Common myeloid progenitor, CD34-positive (primary cell): ENCODE measurements around the gene OVOL2.
A peak's percentile ranks its signal among the peaks of the same experiment; 100 is the strongest.

ENCODE experiments used
- CTCF ChIA-PET: fragments of 350-600 bp; sonication (Branson Sonifier 250); formaldehyde crosslinking; loops from one replicate; lab custom pipeline; 2021; ENCODE audit warnings: antibody characterized with exemption; lab: Charles Lee
- POLR2A ChIA-PET: fragments of 350-600 bp; sonication (Branson Sonifier 250); formaldehyde crosslinking; loops from one replicate; lab custom pipeline; 2021; ENCODE audit warnings: antibody characterized with exemption; lab: Charles Lee
- DNase-seq, 3 donors: peaks; one replicate each; pipeline versions ENCODE4 v3.0.0 to v3.0.0-alpha.2; 2013
- H3K27ac ChIP-seq, 2 experiments: 1 replicate in 1 of 2; 2 replicates in 1 of 2; pipeline ENCODE4 v1.7.0; 2013; ENCODE audit warnings: inconsistent platforms in 2 of 2, low read length in 2 of 2, mild to moderate bottlenecking in 2 of 2, low read depth in 1 of 2, moderate library complexity in 1 of 2; ENCODE audit not compliant: severe bottlenecking in 2 of 2, insufficient read depth in 1 of 2, poor library complexity in 1 of 2
- H3K27me3 ChIP-seq, 5 experiments: replicated peaks in 2 of 5; 1 replicate in 3 of 5; 2 replicates in 2 of 5; pipeline versions ENCODE4 v1.6.1 to v1.7.0; 2013; ENCODE audit warnings: low read length in 4 of 5, mild to moderate bottlenecking in 2 of 5, moderate library complexity in 2 of 5, inconsistent platforms in 1 of 5; ENCODE audit not compliant: insufficient read depth in 5 of 5, control insufficient read depth in 4 of 5
- H3K36me3 ChIP-seq, 4 experiments: 1 replicate in 2 of 4; 2 replicates in 2 of 4; pipeline versions ENCODE4 v1.6.1 to v1.7.0; 2013; ENCODE audit warnings: low read length in 3 of 4, control low read depth in 1 of 4, mild to moderate bottlenecking in 1 of 4; ENCODE audit not compliant: control insufficient read depth in 4 of 4, insufficient read depth in 4 of 4
- H3K4me1 ChIP-seq, 4 experiments: 1 replicate in 3 of 4; 2 replicates in 1 of 4; pipeline versions ENCODE4 v1.6.1 to v1.7.1; 2013; ENCODE audit warnings: low read length in 3 of 4, mild to moderate bottlenecking in 3 of 4, control low read depth in 1 of 4, inconsistent platforms in 1 of 4, moderate library complexity in 1 of 4; ENCODE audit not compliant: control insufficient read depth in 4 of 4, insufficient read depth in 4 of 4; ENCODE audit errors: control extremely low read depth in 1 of 4
- H3K4me3 ChIP-seq, 7 experiments: 1 replicate in 4 of 7; 2 replicates in 3 of 7; pipeline versions ENCODE4 v1.5.1 to v1.7.0; 2013; ENCODE audit warnings: mild to moderate bottlenecking in 7 of 7, low read length in 6 of 7, moderate library complexity in 6 of 7, inconsistent platforms in 2 of 7, low read depth in 2 of 7, control low read depth in 1 of 7; ENCODE audit not compliant: insufficient read depth in 4 of 7, control insufficient read depth in 1 of 7; ENCODE audit errors: extremely low read depth in 1 of 7
- H3K9me3 ChIP-seq, 5 experiments: 1 replicate in 4 of 5; 2 replicates in 1 of 5; pipeline versions ENCODE4 v1.6.1 to v1.7.1; 2013; ENCODE audit warnings: low read length in 4 of 5, mild to moderate bottlenecking in 2 of 5, inconsistent platforms in 1 of 5, low read depth in 1 of 5, moderate library complexity in 1 of 5; ENCODE audit not compliant: control insufficient read depth in 4 of 5, insufficient read depth in 2 of 5; ENCODE audit errors: control extremely low read depth in 1 of 5
- WGBS: methylation state at CpG from one replicate; pipeline ENCODE4 v1.1.5; 2013; ENCODE audit not compliant: insufficient coverage; 5-methylcytosine and 5-hydroxymethylcytosine counted together

OVOL2 gene

DNA sequence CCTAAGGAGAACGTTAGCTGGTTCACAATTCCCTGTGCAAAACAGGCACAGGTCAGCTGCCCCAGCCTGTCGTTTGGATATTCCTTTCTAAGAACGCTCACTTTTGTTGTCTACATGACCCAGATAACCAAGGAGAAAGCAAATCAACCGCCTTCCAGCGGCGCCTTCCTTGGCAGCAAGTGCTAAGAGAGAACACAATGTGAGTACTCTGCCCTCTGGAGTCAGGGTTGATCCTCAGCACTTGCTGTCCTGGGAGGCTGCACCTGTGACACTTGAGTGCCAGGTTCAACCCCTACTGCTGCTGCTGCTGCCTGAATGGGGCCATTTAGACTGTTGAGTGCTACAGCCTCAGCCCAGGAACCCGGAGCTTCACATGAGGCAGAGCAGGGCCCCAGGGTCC, 36.8 kb downstream of the OVOL2 start:
- ChIA-PET POLR2A (no interaction called here), CTCF (interaction anchor here (1.3 kb wide), 1 partner anchor 43 kb away, joined by 3 read pairs; no protein-coding TSS in a partner anchor)
- peaks cover 0 to 2% (median 0%) of the 10 kb centered on the region in 5 experiments for H3K27me3 ChIP-seq

GRCh38 chr20:18019068-18019467, 38.6 kb downstream of the OVOL2 start:
- POLR2A ChIA-PET: no interaction called here
- CTCF ChIA-PET: interaction anchor here (1.9 kb wide), 1 partner anchor 15 kb away, joined by 6 read pairs; no protein-coding TSS in a partner anchor
- Histone ChIP-seq H3K27me3 (peaks cover 0 to 2% (median 0%) of the 10 kb centered on the region in 5 experiments), H3K4me1 (no peaks in the 10 kb centered on the region), H3K36me3 (no peaks in the 10 kb centered on the region), H3K9me3 (peaks cover 0 to 3% (median 0%) of the 10 kb centered on the region in 5 experiments), H3K27ac (no peak overlapping the region), H3K4me3 (no peak overlapping the region)
- WGBS: 0% methylated on average over 1 of the region's 1 CpG
- DNase-seq: peak; percentile 32 to 55 (median 48)

More for the DNA sequence above, 36.8 kb downstream of the OVOL2 start:
- no peaks in the 10 kb centered on the region for H3K36me3 ChIP-seq
- H3K9me3 ChIP-seq: peaks cover 0 to 3% (median 0%) of the 10 kb centered on the region in 5 experiments
- H3K4me3 ChIP-seq: no peak overlapping the region
- no peak for DNase-seq
- H3K4me1 ChIP-seq: no peaks in the 10 kb centered on the region
- WGBS: 96% methylated on average over 7 of the region's 7 CpGs
- no peak overlapping the region for H3K27ac ChIP-seq

- 97% methylated on average over 7 of the region's 10 CpGs for WGBS
- DNase-seq: no peak
- no peaks in the 10 kb centered on the region for H3K36me3 ChIP-seq
- no peak overlapping the region for H3K4me3 ChIP-seq
- H3K27me3 ChIP-seq: no peaks in the 10 kb centered on the region
- no peaks in the 10 kb centered on the region for H3K4me1 ChIP-seq
- CTCF ChIA-PET: interaction anchor here (0.8 to 1.9 kb wide), 5 partner anchors 12 to 403 kb away, joined by 3 to 6 read pairs (median 5); no protein-coding TSS in a partner anchor
- H3K27ac ChIP-seq: no peak overlapping the region
- POLR2A ChIA-PET: no interaction called here
- H3K9me3 ChIP-seq: peaks cover 0 to 3% (median 0%) of the 10 kb centered on the region in 5 experiments
Measured at GRCh38 chr20:18018100-18018499, 39.6 kb downstream of the OVOL2 start.

- no peaks in the 10 kb centered on the region for H3K27me3 ChIP-seq
- 76% methylated on average over 3 of the region's 3 CpGs for WGBS
- no peak for DNase-seq
- H3K9me3 ChIP-seq: no peaks in the 10 kb centered on the region
- no peak overlapping the region for H3K4me3 ChIP-seq
- POLR2A ChIA-PET: no interaction called here
- no peaks in the 10 kb centered on the region for H3K4me1 ChIP-seq
- CTCF ChIA-PET: interaction anchor here (1.1 to 1.5 kb wide), 2 partner anchors 402 to 513 kb away, joined by 4 read pairs; no protein-coding TSS in a partner anchor
- H3K27ac ChIP-seq: no peak overlapping the region
- H3K36me3 ChIP-seq: no peaks in the 10 kb centered on the region
Measured at GRCh38 chr20:18016772-18017171, 40.9 kb downstream of the OVOL2 start.

GRCh38 chr20:18014411-18014810, 43.3 kb downstream of the OVOL2 start:
- ChIA-PET CTCF (no interaction called here), POLR2A (no interaction called here)
- no peaks in the 10 kb centered on the region for H3K9me3 ChIP-seq
- 98% methylated on average over 6 of the region's 6 CpGs for WGBS
- H3K4me3 ChIP-seq: no peak overlapping the region
- H3K27ac ChIP-seq: no peak overlapping the region
- no peaks in the 10 kb centered on the region for H3K36me3 ChIP-seq
- DNase-seq: no peak
- no peaks in the 10 kb centered on the region for H3K4me1 ChIP-seq
- no peaks in the 10 kb centered on the region for H3K27me3 ChIP-seq

DNA sequence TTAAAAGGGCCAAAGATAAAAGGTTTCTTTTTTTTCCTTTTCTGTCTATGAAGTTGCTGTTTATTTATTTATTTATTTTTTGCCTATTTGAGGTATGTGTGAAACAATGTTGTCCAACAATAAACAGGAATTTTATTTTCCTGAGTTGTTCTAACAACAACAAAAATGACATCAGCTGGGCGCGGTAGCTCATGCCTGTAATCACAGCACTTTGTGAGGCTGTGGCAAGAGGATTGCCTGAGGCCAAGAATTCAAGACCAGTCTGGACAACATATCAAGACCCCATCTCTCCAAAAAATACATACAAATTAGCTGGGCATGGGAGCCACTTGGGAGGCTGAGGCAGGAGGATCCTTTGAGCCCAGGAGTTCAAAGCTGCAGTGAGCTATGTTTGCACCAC, 44.8 kb downstream of the OVOL2 start:
- H3K4me1 ChIP-seq: no peaks in the 10 kb centered on the region
- H3K9me3 ChIP-seq: no peaks in the 10 kb centered on the region
- ChIA-PET CTCF (no interaction called here), POLR2A (no interaction called here)
- no peaks in the 10 kb centered on the region for H3K27me3 ChIP-seq
- DNase-seq: no peak
- no peak overlapping the region for H3K4me3 ChIP-seq
- 100% methylated on average over 2 of the region's 2 CpGs for WGBS
- H3K36me3 ChIP-seq: no peaks in the 10 kb centered on the region
- H3K27ac ChIP-seq: no peak overlapping the region

- Histone ChIP-seq H3K27ac (no peak overlapping the region), H3K27me3 (no peaks in the 10 kb centered on the region), H3K4me1 (no peaks in the 10 kb centered on the region), H3K9me3 (no peaks in the 10 kb centered on the region), H3K4me3 (no peak overlapping the region), H3K36me3 (no peaks in the 10 kb centered on the region)
- WGBS: 98% methylated on average over 13 of the region's 21 CpGs
- DNase-seq: no peak
- ChIA-PET CTCF (no interaction called here), POLR2A (no interaction called here)
Measured at GRCh38 chr20:18011951-18012645, 45.6 kb downstream of the OVOL2 start.
